Stimulated activated CD8-positive, alpha-beta memory T cell treated with anti-CD3 and anti-CD28 coated beads, Interleukin-12 subunit alpha, Interleukin-12 subunit beta, amount 100 ng/mL, for 4 hours (primary cell): Measurements from ENCODE around the gene SF3B3.

ENCODE experiments used
- DNase-seq: peaks from one replicate; pipeline ENCODE4 v3.0.0-alpha.2; 2020; ENCODE audit warnings: low read depth

SF3B3 gene

DNA sequence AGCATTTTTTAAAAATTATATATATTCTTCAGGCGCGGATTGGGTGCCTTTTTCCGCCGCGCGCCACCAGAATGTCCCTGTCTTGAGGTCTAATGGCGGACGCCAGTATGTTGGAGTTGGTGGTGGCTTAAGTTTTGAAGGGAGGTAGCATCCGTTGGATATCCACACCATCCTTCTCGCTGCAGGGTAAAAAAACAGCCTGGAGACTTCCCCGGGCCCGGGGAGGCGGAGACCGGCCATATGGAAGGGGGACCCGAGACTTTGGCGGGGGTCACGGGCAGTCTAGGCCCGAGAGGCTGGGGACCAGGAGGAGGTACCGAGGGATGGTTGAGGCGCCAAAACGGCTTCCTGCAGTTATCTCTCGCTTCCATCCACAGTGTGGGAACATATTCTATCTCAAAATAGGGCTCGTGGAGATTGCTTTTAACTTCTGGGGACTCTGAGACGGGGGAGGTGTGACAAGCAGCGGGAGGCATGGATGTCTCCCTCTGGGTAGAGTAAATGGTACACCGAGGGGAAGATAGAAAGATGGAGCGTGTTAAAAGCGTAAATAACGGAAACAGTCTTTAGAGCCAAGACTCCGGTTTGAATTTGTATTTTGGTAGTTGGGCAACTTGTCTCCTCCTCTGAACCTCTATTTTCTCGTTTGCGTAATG is at the start of gene SF3B3:
Gene SF3B3, plus strand, starts transcription at position 74 of the 656 bp plus-strand sequence. CDS start 2,841 bp downstream, outside the sequence.
- peak; percentile 51 for DNase-seq

DNA sequence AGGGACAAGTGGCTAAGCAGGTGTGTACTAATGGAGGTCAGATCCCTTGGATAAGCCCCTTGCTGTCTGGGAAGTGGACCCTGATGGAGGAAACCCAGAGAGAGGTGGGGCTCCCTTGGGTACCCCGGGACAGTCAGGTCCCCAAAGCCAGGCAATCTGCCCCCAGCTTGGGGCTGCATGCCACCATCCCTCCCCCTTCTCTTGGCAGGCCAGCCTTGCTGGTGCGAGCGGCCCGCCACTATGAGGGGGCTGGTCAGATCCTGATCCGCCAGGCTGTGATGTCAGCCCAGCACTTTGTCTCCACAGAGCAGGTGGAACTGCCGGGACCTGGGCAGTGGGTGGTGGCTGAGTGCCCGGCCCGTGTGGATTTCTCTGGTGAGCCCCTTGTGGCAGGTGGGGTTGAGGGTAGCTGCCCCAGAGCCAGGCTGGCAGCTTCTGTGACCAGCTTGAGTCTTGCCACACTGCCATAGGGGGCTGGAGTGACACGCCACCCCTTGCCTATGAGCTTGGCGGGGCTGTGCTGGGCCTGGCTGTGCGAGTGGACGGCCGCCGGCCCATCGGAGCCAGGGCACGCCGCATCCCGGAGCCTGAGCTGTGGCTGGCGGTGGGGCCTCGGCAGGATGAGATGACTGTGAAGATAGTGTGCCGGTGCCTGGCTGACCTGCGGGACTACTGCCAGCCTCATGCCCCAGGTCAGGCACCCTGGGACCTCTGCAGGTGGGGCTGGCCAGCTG is 49.1 kb upstream of the SF3B3 start:
- no peak for DNase-seq

DNA sequence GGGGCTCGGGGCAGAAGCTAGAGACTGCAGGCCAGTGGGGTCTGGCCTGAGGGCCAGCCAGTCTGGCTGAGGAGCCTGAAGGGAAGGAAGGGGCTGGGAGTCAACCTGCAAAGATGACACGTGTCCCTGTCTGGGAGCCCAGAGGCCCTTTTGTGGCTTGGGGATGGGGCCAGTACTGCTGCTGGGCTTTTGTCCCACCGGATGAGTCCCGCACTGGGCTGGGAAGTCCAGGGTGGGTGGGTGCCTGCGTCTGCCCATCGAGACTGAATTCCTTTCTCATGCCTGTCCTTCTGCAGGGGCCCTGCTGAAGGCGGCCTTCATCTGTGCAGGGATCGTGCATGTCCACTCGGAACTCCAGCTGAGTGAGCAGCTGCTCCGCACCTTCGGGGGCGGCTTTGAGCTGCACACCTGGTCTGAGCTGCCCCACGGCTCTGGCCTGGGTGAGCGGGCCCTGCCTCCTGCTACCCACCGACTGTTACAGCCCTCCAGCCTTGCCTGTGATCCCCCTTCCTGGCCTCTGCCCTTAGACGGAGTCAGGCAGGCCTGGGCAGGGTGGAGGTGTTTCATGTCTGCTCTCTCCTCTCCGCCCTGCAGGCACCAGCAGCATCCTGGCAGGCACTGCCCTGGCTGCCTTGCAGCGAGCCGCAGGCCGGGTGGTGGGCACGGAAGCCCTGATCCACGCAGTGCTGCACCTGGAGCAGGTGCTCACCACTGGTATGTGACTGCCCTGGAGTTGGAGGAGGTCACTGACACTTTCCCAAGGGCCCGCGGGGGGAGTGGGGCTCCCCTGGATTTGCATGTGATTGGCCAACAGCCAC is 48.4 kb upstream of the SF3B3 start:
- DNase-seq = no peak

DNA sequence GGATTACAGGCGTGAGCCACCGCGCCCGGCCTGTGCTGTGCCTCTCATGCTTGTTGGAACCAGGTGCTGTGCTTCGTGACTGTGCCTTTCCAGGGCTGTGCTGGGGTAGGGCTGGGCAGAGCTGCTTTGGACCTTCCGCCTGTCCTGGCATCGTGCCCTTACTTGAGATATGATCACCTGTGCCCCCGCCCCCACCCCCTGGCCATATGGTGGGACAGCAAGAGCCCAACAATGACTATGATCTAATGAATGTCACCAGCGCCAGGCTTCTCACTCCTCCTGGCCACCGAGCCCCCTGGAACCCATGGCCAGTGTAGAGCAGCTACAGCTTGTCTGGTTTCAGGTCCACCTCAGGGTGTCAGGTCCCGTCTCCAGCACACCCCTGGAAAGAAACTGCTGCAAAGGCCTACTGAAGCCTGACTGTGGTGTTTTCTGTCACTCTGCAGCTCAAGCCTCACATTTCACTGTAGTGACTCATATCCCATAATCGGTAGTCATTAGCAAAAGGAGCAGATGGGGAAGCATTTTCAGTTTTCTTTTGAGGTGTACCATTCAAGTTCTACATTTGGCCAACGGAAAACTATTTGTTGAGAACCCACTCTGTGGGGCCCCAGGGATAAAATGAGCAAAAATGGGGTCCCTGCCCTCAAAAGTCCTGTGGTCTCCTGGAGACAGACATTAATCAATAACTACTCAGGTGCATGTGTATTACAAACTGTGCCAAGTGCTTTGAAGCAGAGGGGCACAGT is 47.2 kb upstream of the SF3B3 start:
- no peak for DNase-seq

DNA sequence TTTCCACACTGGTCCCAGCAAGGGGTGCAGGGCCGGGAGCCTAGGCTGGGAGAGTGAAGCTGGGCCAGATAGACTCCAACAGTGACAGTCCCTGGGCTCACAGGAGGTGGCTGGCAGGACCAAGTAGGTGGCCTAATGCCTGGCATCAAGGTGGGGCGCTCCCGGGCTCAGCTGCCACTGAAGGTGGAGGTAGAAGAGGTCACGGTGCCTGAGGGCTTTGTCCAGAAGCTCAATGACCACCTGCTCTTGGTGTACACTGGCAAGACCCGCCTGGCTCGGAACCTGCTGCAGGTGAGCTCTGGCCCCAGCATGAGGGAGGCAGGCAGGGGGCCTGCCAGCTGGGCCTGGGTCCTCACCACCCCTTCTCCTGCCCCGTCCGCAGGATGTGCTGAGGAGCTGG is 45.4 kb upstream of the SF3B3 start:
- DNase-seq = no peak

DNA sequence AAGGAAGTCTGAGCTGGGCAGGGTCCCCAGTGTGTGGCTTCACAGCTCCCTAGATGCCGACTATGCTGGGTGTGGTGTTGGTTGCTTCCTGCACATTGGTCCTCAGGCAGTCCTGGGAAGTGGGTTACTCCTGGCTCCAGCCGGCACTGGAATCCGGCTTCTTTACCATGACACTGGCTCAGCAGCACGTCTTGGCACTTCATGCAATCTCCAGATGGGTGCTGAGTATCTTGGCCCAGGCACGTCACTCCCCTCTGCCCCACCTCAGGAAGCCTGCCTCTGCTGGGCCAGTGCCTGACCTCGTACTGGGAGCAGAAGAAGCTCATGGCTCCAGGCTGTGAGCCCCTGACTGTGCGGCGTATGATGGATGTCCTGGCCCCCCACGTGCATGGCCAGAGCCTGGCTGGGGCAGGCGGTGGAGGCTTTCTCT is 44.7 kb upstream of the SF3B3 start:
- DNase-seq = no peak

DNA sequence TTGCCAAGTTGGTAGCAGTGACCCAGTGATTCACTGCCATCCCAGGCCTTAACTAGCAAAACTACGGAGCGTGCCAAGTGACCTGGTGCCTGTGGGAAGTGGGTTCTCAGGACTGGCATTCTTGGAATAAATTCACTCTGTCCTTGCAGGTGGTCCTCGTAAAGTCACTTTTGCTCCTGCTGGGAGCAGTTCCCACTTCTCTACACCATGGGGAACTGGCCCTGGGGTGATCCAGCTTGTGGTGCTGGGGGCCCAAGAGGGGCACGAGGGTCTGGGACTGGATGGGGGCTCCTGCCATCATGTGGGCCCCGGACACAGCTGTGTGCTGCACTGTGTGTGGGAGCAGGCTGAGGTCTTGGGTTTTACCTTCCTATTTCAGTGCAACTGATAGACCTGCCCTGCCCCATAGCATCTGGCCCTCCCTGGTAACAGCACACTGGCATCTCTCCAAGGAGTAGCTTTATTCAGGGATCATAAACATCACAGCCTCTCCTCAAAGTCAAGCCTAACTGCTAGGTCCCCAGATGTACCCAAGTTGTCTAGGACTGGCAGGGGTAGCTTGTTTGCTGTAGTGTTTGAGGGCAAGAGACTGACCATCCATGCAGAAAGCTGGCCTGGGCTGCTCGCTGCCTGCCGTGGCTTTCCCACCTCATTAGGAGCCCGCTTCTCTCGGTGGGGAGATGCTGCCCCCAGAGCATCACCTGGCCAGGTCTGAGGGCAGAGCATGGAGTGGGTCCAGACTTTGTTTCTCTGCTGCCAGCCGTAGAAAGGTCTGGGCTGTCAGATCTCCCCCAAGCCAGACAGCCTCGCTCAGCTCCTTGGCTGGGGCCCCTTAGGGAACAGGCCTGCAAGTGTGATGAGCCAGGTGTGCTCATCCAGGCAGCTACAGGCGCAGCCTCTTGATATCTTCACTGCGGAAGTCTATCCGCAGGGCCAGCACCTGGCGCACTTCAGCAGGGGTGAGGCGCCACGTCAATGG is 43.2 kb upstream of the SF3B3 start:
- no peak for DNase-seq

DNA sequence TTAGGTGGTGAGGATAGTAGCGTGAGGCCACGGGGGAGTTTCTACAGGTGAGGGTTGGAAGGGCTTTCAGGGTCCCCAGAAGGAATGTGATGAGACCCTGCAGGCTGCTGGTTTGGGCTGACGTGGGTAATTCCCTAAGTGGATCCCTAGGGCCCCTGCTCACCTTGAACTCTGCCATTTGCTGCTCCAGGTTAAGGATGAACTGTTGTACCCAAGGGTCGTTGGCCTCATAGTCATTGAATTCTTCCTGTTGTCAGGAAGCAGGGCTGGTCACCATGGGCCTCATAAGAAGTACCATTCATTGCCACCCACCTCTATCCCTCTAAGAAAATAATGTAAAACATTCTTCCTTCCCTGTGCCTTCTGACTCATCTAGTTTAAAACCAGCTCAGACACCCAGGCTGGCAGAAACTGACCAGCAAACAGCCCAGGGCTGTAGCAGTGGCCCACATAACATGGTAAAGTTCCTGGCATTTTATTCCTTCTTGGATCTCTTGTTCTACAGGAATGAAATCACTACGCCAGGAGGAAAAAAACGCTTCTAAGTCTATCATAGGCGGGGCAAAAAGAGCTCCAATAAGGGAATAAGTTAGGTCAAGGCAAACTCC is 41.6 kb upstream of the SF3B3 start:
- DNase-seq = no peak

DNA sequence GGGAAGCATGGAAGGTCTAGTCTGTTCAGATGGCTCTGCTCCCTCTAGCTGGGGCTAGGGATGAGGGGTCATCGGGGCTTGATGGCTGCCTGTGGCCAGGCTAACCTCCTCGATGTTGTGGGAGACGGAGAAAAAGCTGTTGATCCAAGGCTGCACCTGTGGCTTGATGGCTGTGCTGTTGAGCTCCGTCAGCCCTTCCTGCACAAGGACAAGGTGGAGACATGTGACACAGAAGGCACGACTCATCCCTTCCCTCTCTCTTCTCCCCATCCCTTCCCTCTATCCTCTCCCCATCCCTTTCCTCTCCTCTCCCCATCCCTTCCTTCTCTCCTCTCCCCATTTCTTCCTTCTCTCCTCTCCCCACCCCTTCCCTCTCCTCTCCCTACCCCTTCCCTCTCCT is 41.0 kb upstream of the SF3B3 start:
- no peak for DNase-seq

DNA sequence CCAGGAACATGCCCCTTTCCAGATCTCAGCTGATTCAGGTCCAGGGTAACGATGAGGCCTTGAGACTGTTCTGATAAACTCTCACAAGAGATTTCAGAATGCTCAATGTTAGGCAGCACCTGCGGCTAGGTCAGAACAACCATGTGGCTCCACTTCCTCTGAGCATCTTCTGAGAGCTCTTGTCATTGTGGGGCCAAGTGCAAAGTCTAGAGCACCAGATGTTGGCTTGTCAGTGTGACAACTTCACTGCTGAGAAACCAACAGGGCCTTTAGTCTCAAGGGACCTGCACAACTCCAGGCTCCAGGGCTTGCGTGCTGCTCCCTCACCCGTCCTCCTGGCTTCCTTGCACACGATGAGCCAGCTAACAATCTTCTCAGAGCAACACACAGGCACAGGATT is 40.2 kb upstream of the SF3B3 start:
- DNase-seq = no peak

DNA sequence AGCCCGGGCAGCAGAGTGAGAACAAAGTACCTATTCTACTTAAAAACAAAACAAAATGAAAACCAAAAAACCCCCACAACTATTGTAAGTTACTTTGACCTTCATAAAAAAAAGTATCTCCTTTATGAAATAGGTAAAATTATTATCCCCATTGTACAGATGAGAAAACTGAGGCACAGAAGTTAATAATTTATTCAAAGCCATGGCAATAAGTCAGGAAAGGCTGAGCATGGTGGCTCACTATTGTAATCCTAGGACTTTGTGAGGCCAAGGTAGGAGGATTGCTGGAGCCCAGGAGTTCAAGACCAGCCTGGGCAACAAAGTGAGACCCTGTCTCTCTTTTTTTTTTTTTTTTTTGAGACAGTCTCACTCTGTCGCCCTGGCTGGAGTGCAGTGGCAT is 38.7 kb upstream of the SF3B3 start:
- no peak for DNase-seq

DNA sequence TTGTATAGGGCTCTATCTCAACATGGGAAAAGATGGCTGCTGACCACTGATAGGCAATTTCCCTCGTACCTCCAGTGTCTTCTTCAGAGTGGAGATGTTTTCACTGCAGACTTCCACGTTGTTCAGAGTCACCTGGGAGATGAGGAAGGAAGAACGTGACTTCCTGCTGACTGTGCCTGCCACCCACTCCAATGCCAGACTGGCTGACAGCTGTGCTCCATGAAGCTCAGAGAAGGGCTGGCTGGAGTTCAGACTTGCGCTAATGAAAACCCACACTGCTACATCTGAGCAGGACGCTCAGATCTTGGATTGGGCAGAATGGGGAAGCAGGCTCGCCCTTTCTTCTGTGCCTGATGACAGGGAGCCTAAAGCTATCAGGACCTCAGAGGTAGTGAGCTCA is 33.4 kb upstream of the SF3B3 start:
- DNase-seq = no peak

DNA sequence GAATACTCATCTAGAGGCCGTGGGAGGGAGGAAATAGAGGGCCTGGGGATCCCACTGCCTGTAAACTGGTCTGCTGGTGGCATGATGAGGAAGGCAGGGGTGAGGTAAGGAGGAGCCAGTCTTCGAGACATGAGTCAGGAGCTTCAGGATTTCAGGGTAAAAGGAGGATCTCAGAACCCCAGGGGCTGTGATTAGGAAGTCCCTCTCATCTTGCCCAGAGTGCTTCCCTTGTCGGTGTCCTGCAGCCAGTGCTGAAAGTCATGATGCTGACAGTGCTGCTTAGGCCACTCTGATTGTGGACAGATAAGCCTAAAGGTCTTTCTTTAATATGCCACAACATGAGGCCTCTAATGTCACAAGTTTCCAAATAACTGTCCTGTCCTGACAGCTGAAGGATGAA is 29.8 kb upstream of the SF3B3 start:
- no peak for DNase-seq

DNA sequence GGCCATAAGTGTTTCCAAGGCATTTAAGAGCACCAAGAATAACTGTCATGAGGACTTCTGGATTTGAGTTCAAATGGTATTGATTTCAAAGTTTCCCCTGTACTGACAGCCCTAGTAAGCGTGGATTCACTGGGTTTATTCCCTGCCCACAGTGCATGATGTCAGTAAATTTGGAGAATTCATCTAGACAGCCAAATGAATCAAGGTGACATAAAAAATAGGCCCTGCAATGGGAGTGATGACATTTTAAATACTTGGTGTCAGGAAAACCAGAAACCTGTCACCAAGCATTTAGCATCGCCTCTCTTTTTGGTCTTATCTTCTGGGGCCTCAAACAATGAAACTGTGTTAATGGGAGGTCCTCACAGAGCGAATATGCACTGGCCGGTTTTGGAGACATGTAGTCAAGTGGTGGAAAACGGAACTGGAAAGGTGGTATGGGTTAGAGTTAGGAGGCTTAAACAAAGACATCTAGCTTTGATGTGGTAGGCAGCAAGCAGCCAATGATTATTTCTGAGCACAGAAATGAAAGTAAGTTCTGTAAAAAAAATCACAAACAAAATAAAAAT is 29.3 kb upstream of the SF3B3 start:
- DNase-seq = no peak

DNA sequence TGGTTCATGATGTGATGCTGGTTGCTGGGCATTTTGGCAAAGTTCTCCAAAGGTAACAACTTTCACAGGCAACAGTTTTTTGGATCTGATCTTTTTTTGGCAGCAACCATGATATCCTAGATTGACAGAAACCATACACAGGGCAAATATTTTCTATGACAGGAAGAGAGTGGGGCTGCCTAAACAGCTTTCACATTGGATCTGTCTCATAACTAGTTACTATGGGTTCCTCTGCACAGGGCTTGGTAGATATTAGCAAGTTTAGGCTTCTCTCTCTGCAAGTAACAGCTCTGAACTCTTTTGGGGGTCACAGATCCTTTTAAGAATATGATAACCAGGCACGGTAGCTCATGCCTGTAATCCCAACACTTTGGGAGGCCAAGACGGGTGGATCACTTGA is 28.8 kb upstream of the SF3B3 start:
- no peak for DNase-seq

DNA sequence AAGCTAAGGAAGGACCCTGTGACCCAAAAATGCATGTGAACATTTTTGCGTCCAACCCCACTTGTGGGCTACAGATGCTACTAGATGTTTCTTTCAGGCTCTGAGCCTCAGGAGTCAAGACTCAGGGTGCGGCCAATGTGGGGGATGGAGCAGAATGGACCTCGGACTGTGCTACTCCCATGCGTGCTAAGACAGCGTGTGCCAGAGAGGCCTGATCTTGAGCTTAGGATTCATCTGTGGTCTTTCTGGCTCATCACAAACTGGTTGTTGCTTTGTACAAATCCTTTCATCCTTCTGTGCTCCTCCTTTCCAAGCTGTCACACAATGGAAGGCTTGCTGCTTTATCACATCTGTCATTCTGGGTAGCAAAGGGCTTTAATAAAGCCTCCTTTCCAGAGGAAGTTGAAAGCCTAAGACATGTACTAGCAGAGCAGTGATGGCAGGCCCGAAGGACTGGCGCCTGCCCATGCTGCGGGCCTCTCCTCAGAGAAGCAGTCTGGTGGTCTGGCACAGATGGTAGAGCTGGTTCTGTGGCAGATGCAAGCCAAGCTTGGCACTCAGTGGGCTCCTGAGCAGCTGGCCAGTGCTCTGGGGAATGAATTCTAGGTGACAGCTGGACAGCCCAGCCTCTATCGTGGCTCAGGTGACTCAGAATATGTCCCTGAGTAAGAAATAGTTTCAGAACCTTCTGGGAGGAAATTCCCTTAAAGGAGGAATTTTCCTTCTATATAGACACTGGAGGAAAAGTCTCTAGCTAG is 28.0 kb upstream of the SF3B3 start:
- no peak for DNase-seq

DNA sequence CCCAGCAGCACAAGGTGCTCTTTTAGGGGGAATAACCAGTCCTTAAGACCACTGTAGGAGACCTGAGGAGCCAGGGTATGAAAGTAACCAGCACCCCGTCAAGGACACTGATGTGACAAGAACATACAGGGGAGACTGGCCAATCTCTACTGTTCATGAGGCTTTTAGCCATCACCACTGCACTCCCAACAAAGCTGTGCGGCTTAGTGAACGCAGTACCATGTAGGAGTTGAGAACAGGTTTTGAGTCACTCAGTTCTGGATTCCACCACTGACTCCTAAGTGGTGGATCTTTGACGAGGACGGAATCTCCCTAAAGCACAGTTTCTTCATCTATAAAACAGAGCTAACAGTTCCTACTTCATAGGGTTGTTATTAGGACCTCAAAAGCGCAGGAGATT is 27.1 kb upstream of the SF3B3 start:
- no peak for DNase-seq

DNA sequence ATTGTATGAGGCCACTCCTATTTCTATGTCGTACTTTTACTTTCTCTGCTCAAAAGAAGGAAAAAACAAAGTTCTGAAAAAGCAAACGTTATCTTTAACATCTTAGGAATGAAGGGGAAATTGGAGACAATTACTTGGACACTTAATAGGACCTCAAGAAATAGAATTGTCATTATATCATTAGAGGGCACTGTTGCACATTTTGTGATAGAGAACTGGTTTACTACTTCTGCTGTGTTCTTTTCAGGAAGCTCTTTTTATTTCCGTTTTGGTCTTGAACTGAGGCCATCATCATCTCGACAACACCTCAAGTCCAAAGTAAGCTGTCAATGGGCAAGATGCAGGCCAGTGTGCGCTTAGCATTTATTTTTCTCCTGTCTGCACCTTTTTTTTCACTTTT is 14.9 kb upstream of the SF3B3 start:
- DNase-seq = no peak

DNA sequence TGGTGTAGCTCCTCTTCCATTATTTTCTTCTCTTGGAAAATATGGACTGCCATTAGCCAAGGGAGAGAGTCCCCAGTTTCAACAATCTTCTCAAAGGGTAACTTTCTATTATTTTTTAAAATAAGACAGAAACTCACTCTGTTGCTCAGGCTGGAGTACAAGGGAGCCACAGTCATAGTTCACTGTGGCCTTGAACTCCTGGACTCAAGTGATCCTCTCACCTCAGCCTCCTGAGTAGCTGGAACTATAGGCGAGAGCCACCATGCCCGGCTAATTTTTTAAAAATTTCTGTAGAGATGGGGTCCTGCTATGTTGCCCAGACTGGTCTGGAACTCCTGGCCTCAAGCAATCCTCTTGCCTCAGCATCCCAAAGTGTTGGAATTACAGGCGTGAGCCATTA is 13.4 kb upstream of the SF3B3 start:
- DNase-seq = no peak

DNA sequence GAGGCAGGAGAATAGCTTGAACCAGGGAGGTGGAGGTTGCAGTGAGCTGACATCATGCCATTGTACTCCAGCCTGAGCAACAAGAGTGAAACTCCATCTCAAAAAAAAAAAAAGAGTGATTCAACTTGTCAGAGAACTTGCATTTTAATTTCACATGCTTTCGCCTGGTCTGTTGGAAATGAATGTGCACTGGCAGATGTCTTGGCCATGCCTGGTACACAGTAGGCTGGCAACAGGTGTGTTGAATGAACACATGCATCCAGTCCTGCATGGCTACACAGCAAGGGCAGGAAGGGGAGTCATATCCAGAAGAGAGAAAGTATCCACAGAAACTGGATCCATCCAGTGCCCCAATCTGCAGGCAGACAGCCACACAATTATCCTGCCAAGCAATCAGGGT is 11.8 kb upstream of the SF3B3 start:
- no peak for DNase-seq
